KMS-11 (cell line): ENCODE data around the gene PPM1E.

Source experiments
- H2AFZ ChIP-seq: fragments of 200-600 bp; sonication (generic); 2 replicates; pipeline ENCODE4 v1.6.1; 2016; ENCODE audit warnings: antibody characterized with exemption, mixed run types, low read depth
- H3K27ac ChIP-seq: fragments of 200-600 bp; sonication (generic); 2 replicates; pipeline ENCODE4 v1.6.1; 2016; ENCODE audit warnings: mild to moderate bottlenecking, mixed run types
- H3K27me3 ChIP-seq: fragments of 200-600 bp; sonication (generic); 2 replicates; pipeline ENCODE4 v1.6.1; 2017; ENCODE audit warnings: mild to moderate bottlenecking, low read depth, mixed run types, moderate library complexity; ENCODE audit not compliant: insufficient read depth
- H3K36me3 ChIP-seq: fragments of 200-600 bp; sonication (generic); 2 replicates; pipeline ENCODE4 v1.6.1; 2017; ENCODE audit warnings: mild to moderate bottlenecking, mixed run types; ENCODE audit not compliant: insufficient read depth
- H3K4me1 ChIP-seq: fragments of 200-600 bp; sonication (generic); 2 replicates; pipeline ENCODE4 v1.6.1; 2016; ENCODE audit warnings: mild to moderate bottlenecking, low read depth, mixed run types; ENCODE audit not compliant: poor library complexity, severe bottlenecking
- H3K4me2 ChIP-seq: fragments of 200-600 bp; sonication (generic); 2 replicates; pipeline ENCODE4 v1.7.0; 2016; ENCODE audit warnings: mild to moderate bottlenecking, mixed run types
- H3K4me3 ChIP-seq: fragments of 200-600 bp; sonication (generic); IDR thresholded peaks from 2 replicates; pipeline ENCODE4 v1.6.1; 2017; ENCODE audit warnings: low read depth, low read length, mixed read lengths; ENCODE audit not compliant: insufficient read depth
- H3K79me2 ChIP-seq: fragments of 200-600 bp; sonication (generic); 2 replicates; pipeline ENCODE4 v1.6.1; 2016; ENCODE audit warnings: low read depth, mixed run types; ENCODE audit not compliant: insufficient read depth
- H3K9ac ChIP-seq: fragments of 200-600 bp; sonication (generic); 2 replicates; pipeline ENCODE4 v1.6.1; 2016; ENCODE audit warnings: mild to moderate bottlenecking, mixed run types
- H4K20me1 ChIP-seq: fragments of 200-600 bp; sonication (generic); 2 replicates; pipeline ENCODE4 v1.6.1; 2016; ENCODE audit warnings: mild to moderate bottlenecking, mixed run types; ENCODE audit not compliant: insufficient read depth
- TF ChIP-seq, protein P1 (sequence below): fragments of 200-600 bp; sonication (generic); conservative IDR thresholded peaks from 2 replicates; pipeline ENCODE4 v1.6.1; 2017; ENCODE audit warnings: low read depth, mild to moderate bottlenecking, antibody characterized with exemption, low read length, moderate library complexity, mixed read lengths

The PPM1E gene

GRCh38 chr17:59030811-59031210, 275.2 kb downstream of the PPM1E start:
- Histone ChIP-seq H3K36me3 (no peaks in the 10 kb centered on the region), H3K9ac (no peak overlapping the region), H3K4me3 (no peak overlapping the region), H4K20me1 (no peaks in the 10 kb centered on the region), H3K27me3 (no peaks in the 10 kb centered on the region), H3K4me2 (no peak overlapping the region), H3K79me2 (no peaks in the 10 kb centered on the region), H3K4me1 (peaks cover 40% of the 10 kb centered on the region), H3K27ac (no peak overlapping the region), H2AFZ (no peak overlapping the region)
- TF ChIP-seq, protein P1, sequence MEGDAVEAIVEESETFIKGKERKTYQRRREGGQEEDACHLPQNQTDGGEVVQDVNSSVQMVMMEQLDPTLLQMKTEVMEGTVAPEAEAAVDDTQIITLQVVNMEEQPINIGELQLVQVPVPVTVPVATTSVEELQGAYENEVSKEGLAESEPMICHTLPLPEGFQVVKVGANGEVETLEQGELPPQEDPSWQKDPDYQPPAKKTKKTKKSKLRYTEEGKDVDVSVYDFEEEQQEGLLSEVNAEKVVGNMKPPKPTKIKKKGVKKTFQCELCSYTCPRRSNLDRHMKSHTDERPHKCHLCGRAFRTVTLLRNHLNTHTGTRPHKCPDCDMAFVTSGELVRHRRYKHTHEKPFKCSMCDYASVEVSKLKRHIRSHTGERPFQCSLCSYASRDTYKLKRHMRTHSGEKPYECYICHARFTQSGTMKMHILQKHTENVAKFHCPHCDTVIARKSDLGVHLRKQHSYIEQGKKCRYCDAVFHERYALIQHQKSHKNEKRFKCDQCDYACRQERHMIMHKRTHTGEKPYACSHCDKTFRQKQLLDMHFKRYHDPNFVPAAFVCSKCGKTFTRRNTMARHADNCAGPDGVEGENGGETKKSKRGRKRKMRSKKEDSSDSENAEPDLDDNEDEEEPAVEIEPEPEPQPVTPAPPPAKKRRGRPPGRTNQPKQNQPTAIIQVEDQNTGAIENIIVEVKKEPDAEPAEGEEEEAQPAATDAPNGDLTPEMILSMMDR, result no peak
